GM15510 (cell line): Measurements from ENCODE around the gene TNNI3K.

Source experiments
- POLR2A ChIP-seq: IDR thresholded peaks from 3 replicates; pipeline ENCODE4 v1.6.1; 2011; ENCODE audit warnings: borderline replicate concordance; ENCODE audit not compliant: insufficient read length; ENCODE audit errors: extremely low read depth

The TNNI3K gene

GRCh38 chr1:74430342-74430934 lies 195.3 kb downstream of the TNNI3K start:
- no peak for TF ChIP-seq POLR2A

GRCh38 chr1:74431531-74431930 lies 196.3 kb downstream of the TNNI3K start:
- TF ChIP-seq POLR2A, result no peak

GRCh38 chr1:74432325-74432724 lies 197.1 kb downstream of the TNNI3K start:
- no peak for TF ChIP-seq POLR2A

- no peak for TF ChIP-seq POLR2A
Observed at GRCh38 chr1:74434321-74434720, 199.1 kb downstream of the TNNI3K start.

GRCh38 chr1:74436078-74436477 lies 200.9 kb downstream of the TNNI3K start:
- TF ChIP-seq POLR2A, result no peak

GRCh38 chr1:74437035-74437434 lies 201.8 kb downstream of the TNNI3K start:
- TF ChIP-seq POLR2A, result no peak

- TF ChIP-seq POLR2A, result no peak
Observed at GRCh38 chr1:74452035-74452434, 216.8 kb downstream of the TNNI3K start.

GRCh38 chr1:74453277-74453676 lies 218.1 kb downstream of the TNNI3K start:
- no peak for TF ChIP-seq POLR2A

- no peak for TF ChIP-seq POLR2A
Observed at GRCh38 chr1:74455390-74455789, 220.2 kb downstream of the TNNI3K start.

- no peak for TF ChIP-seq POLR2A
Observed at GRCh38 chr1:74457253-74457652, 222.1 kb downstream of the TNNI3K start.

GRCh38 chr1:74463333-74463988 lies 228.3 kb downstream of the TNNI3K start:
- TF ChIP-seq POLR2A, result no peak

- TF ChIP-seq POLR2A, result no peak
Observed at GRCh38 chr1:74464037-74464436, 228.8 kb downstream of the TNNI3K start.

- TF ChIP-seq POLR2A, result no peak
Observed at GRCh38 chr1:74465193-74465681, 230.1 kb downstream of the TNNI3K start.

GRCh38 chr1:74467786-74468377 lies 232.7 kb downstream of the TNNI3K start:
- TF ChIP-seq POLR2A, result no peak

- TF ChIP-seq POLR2A, result no peak
Observed at GRCh38 chr1:74468982-74469603, 233.9 kb downstream of the TNNI3K start.
